Measurements from ENCODE around the gene TEX48. TPM values are rescaled to one million over a fixed set of nuclear protein-coding genes. Genes with fewer than 3 reads are reported as not detected.

The TEX48 gene
- polyA plus RNA-seq, 1 donor from 2014 or later, result not detected

GRCh38 chr9:114691956-114692295 is 9.9 kb upstream of the TEX48 start:
- H3K27ac ChIP-seq (ENCODE audit: low read length), result no peak overlapping the region

More at GRCh38 chr9:114691956-114692295, 9.9 kb upstream of the TEX48 start:
- Histone ChIP-seq H2AFZ (ENCODE audit: low read depth, low read length) (no peak overlapping the region), H3K79me2 (replicated peaks; ENCODE audit: insufficient read depth, low read length) (no peaks in the 10 kb centered on the region), H3K9me2 (ENCODE audit: insufficient read depth, low read length) (no peaks in the 10 kb centered on the region), H3K4me3 (ENCODE audit: low read length) (no peak overlapping the region), H3F3A (ENCODE audit: insufficient read depth, low read length, poor library complexity, severe bottlenecking) (no peaks in the 10 kb centered on the region), H3K27me3 (ENCODE audit: insufficient read depth, low read depth, low read length) (no peaks in the 10 kb centered on the region), H3K36me3 (ENCODE audit: insufficient read depth, low read length) (no peaks in the 10 kb centered on the region), H3K4me2 (ENCODE audit: low read length) (no peak overlapping the region), H3K9ac (ENCODE audit: low read length) (no peak overlapping the region), H4K20me1 (ENCODE audit: insufficient read depth) (no peaks in the 10 kb centered on the region), H3K9me3 (ENCODE audit: low read length) (no peaks in the 10 kb centered on the region)
- TF ChIP-seq CTCF (IDR thresholded peaks at IDR 0.05; ENCODE audit: poor library complexity, severe bottlenecking) (no peak), REST (IDR thresholded peaks at IDR 0.05; ENCODE audit: borderline replicate concordance) (no peak), EP300 (conservative IDR thresholded peaks at IDR 0.05; ENCODE audit: poor library complexity, severe bottlenecking) (no peak), MXI1 (conservative IDR thresholded peaks at IDR 0.05; ENCODE audit: poor library complexity, severe bottlenecking) (no peak), POLR2AphosphoS5 (IDR thresholded peaks at IDR 0.05) (no peak), SMC3 (conservative IDR thresholded peaks at IDR 0.05; ENCODE audit: poor library complexity) (no peak), RAD21 (conservative IDR thresholded peaks at IDR 0.05) (no peak), TAF1 (IDR thresholded peaks at IDR 0.05; ENCODE audit: low read depth) (no peak), EZH2 (IDR thresholded peaks at IDR 0.05; ENCODE audit: borderline replicate concordance, insufficient read depth, low read length, poor library complexity, severe bottlenecking) (no peak)
